Measurements from ENCODE around the gene PRDM2.
A peak's percentile ranks its signal among the peaks of the same experiment; 100 is the strongest.

PRDM2 gene

GRCh38 chr1:13805431-13805830 lies 105.4 kb downstream of the PRDM2 start:
- Mint-ChIP-seq H3K9me3 (no peaks in the 10 kb centered on the region), H3K36me3 (ENCODE audit: low read depth) (peaks cover 84% of the 10 kb centered on the region), H3K27me3 (no peaks in the 10 kb centered on the region), H3K4me1 (ENCODE audit: low read depth) (peaks cover 39% of the 10 kb centered on the region), H3K27ac (no peak overlapping the region), H3K4me3 (no peak overlapping the region)
- intact Hi-C loops (cut with micrococcal nuclease), result no loop called here

- H3K9me3 Mint-ChIP-seq, result no peaks in the 10 kb centered on the region
- H3K4me1 Mint-ChIP-seq (ENCODE audit: low read depth), result peaks cover 34% of the 10 kb centered on the region
- no peaks in the 10 kb centered on the region for H3K27me3 Mint-ChIP-seq
- H3K4me3 Mint-ChIP-seq, result no peak overlapping the region
- intact Hi-C loops (cut with micrococcal nuclease), result no loop called here
- H3K27ac Mint-ChIP-seq, result peak overlapping the region; percentile 16
- H3K36me3 Mint-ChIP-seq (ENCODE audit: low read depth), result peaks cover 78% of the 10 kb centered on the region
Observed at GRCh38 chr1:13806108-13806507, 106.1 kb downstream of the PRDM2 start.

DNA sequence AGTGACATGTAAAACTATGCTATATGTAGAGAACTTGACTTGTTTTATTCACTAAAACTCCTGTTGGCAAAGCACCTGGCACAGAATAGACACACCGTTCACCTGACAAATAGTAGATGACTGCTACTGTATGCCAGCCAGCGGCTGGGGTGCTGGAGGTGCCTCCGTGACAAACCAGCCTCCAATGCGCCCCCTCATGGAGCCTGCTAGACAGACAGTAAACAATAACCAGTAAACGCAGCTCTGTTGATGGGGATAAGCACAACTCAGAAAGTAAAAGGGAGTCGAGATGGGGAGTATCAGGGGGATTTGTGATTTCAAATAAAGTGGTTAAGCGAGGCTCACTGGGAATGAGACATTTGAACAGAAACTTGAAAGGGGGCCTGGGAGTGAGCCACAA lies 107.2 kb downstream of the PRDM2 start:
- Mint-ChIP-seq H3K4me1 (ENCODE audit: low read depth) (peaks cover 32% of the 10 kb centered on the region), H3K27me3 (no peaks in the 10 kb centered on the region), H3K4me3 (no peak overlapping the region), H3K9me3 (no peaks in the 10 kb centered on the region), H3K36me3 (ENCODE audit: low read depth) (peaks cover 80% of the 10 kb centered on the region), H3K27ac (peak overlapping the region; percentile 16)
- intact Hi-C loops (cut with micrococcal nuclease), result no loop called here

DNA sequence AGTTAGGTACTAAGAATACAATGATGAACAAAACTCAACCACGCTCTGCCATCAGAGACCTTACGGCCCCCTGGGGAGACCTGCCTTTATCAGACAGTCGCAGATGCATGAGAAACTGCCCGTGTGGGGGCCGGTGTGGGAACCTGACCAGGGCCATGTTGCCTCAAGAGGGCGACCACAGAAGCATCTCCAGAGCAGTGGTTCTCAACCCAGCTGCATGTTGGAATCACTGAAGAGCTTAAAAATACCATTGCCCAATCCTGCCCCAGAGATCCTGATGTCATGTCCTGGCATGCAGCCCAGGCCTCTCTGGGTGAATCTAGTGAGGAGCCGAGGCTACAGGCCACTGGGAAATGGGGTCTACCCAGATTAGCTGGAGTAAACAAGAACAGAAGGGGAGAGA lies 108.7 kb downstream of the PRDM2 start:
- Mint-ChIP-seq H3K4me3 (no peak overlapping the region), H3K36me3 (ENCODE audit: low read depth) (peaks cover 78% of the 10 kb centered on the region), H3K4me1 (ENCODE audit: low read depth) (peaks cover 32% of the 10 kb centered on the region), H3K9me3 (no peaks in the 10 kb centered on the region), H3K27ac (no peak overlapping the region), H3K27me3 (no peaks in the 10 kb centered on the region)
- intact Hi-C loops (cut with micrococcal nuclease), result no loop called here

DNA sequence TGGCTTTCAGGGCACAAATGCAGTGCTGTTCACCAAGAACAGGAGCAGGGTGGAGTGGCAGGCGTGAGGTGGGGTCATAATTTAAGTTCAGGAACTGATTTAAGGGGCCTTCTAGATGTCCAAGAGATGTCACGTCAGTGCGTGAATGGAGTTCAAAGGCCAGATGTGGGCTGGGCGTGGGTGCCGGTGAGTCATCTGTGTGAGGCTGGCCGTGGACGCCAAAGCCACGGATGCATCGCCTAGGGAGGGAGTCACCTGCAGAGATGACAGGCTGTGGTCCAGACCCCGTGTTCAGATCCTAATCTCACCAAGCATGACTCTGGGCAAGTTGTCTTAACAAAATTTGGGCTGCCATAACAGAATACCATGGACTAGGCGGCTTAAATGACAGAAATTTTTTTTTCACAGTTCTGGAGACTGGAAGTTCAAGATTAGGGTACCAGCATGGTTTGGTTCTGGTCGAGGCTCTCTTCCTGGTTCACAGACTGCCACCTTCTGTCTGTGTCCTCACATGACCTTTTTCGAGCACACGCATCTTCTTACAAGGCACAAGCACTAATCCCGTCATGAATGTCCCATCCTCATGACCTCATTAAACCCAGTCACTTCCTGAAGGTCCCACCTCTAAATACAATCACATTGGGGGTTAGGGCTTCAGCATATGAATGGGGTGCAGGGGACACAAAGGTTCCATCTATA lies 109.6 kb downstream of the PRDM2 start:
- intact Hi-C loops (cut with micrococcal nuclease), result loop anchor here (2.0 kb wide), 2 partner anchors 61 to 145 kb away; no protein-coding TSS in a partner anchor
- peaks cover 78% of the 10 kb centered on the region for H3K36me3 Mint-ChIP-seq (ENCODE audit: low read depth)
- H3K4me3 Mint-ChIP-seq, result no peak overlapping the region
- H3K9me3 Mint-ChIP-seq, result no peaks in the 10 kb centered on the region
- H3K27ac Mint-ChIP-seq, result no peak overlapping the region
- peaks cover 32% of the 10 kb centered on the region for H3K4me1 Mint-ChIP-seq (ENCODE audit: low read depth)
- no peaks in the 10 kb centered on the region for H3K27me3 Mint-ChIP-seq

GRCh38 chr1:13812456-13813397 lies 112.7 kb downstream of the PRDM2 start:
- H3K27ac Mint-ChIP-seq, result no peak overlapping the region
- H3K4me1 Mint-ChIP-seq (ENCODE audit: low read depth), result peaks cover 17% of the 10 kb centered on the region
- H3K36me3 Mint-ChIP-seq (ENCODE audit: low read depth), result peaks cover 81% of the 10 kb centered on the region
- H3K9me3 Mint-ChIP-seq, result no peaks in the 10 kb centered on the region
- intact Hi-C loops (cut with micrococcal nuclease), result no loop called here
- H3K4me3 Mint-ChIP-seq, result no peak overlapping the region
- no peaks in the 10 kb centered on the region for H3K27me3 Mint-ChIP-seq

DNA sequence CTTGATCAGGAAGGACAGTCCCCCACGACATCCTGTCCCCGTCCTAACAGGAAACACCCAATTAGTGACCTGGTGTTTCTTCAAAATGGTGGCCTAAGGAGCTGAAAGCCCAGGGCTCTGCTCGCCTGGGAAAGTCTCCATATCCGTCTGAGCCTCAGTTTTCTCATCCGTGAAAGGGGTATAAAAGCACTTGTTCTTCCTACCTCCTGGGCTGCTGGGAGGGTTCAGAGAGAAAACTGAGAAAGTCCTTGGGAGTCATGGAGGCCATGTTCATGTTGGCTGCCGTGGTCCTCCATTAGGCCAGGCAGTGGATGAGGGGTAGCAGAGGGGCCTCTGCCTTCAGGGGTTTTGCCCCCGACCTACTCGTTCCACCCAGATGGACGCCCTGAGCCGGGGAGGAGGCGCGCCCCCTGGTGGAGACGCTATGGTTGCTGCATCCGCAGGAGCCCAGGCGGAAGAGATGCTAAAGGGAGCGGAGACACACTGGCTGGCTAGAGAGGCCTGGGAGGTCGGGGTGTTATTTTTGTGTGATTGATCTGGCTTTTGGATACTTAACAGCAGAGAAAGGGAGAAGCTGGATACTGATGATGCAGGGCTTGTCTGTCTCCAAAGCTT lies 113.5 kb downstream of the PRDM2 start:
- Mint-ChIP-seq H3K9me3 (no peaks in the 10 kb centered on the region), H3K4me1 (ENCODE audit: low read depth) (peaks cover 12% of the 10 kb centered on the region), H3K36me3 (ENCODE audit: low read depth) (peaks cover 81% of the 10 kb centered on the region), H3K4me3 (no peak overlapping the region), H3K27ac (no peak overlapping the region), H3K27me3 (no peaks in the 10 kb centered on the region)
- intact Hi-C loops (cut with micrococcal nuclease), result no loop called here

GRCh38 chr1:13814131-13814530 lies 114.1 kb downstream of the PRDM2 start:
- Mint-ChIP-seq H3K36me3 (ENCODE audit: low read depth) (peaks cover 81% of the 10 kb centered on the region), H3K27me3 (no peaks in the 10 kb centered on the region), H3K4me3 (no peak overlapping the region), H3K9me3 (no peaks in the 10 kb centered on the region), H3K27ac (no peak overlapping the region), H3K4me1 (ENCODE audit: low read depth) (peaks cover 6% of the 10 kb centered on the region)
- intact Hi-C loops (cut with micrococcal nuclease), result no loop called here

GRCh38 chr1:13816016-13816760 lies 116.2 kb downstream of the PRDM2 start:
- no peak overlapping the region for H3K4me3 Mint-ChIP-seq
- H3K27ac Mint-ChIP-seq, result no peak overlapping the region
- intact Hi-C loops (cut with micrococcal nuclease), result no loop called here
- no peaks in the 10 kb centered on the region for H3K27me3 Mint-ChIP-seq
- no peaks in the 10 kb centered on the region for H3K4me1 Mint-ChIP-seq (ENCODE audit: low read depth)
- no peaks in the 10 kb centered on the region for H3K9me3 Mint-ChIP-seq
- peaks cover 94% of the 10 kb centered on the region for H3K36me3 Mint-ChIP-seq (ENCODE audit: low read depth)

DNA sequence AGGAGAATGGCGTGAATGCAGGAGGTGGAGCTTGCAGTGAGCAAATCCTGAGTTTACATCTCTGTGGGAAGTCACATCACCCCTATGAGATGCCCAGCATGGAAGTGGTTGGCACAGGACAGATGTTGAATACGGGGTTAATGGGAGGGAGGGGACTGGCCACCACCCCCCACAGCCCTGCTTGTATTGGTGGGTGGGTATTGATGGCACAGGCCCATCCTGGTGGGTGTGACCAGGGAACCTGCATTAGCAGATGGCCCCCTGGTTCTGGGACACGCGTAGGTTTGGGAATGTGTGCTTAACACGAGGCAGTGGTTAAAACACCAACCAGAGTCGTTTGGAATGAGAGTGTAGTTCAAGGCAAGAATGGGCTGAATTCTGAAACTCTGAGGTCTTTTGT lies 117.9 kb downstream of the PRDM2 start:
- no peaks in the 10 kb centered on the region for H3K27me3 Mint-ChIP-seq
- no peak overlapping the region for H3K4me3 Mint-ChIP-seq
- H3K4me1 Mint-ChIP-seq (ENCODE audit: low read depth), result no peaks in the 10 kb centered on the region
- intact Hi-C loops (cut with micrococcal nuclease), result no loop called here
- H3K9me3 Mint-ChIP-seq, result no peaks in the 10 kb centered on the region
- H3K27ac Mint-ChIP-seq, result no peak overlapping the region
- H3K36me3 Mint-ChIP-seq (ENCODE audit: low read depth), result peaks cover 95% of the 10 kb centered on the region

DNA sequence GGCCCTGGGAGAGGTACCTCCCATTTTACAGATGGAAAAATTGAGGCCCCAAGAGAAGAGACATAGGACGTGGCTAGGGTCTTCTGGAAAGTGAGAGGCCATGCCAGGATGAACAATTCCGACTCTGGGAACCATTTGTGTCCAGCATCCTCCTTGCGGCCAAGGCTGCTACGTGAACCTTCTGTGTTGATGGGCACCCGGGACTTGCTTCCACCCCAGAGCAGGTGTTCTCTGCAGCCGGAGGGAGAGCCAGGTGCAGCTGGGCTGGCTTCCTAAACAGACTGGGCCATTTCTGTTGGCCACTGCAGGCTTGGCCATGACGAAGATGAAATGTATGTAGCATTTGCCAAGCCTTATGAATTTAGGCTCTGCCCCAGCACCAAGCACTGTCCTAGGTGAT lies 118.9 kb downstream of the PRDM2 start:
- Mint-ChIP-seq H3K27ac (no peak overlapping the region), H3K9me3 (no peaks in the 10 kb centered on the region), H3K4me3 (no peak overlapping the region), H3K27me3 (no peaks in the 10 kb centered on the region), H3K36me3 (ENCODE audit: low read depth) (peaks cover 96% of the 10 kb centered on the region), H3K4me1 (ENCODE audit: low read depth) (no peaks in the 10 kb centered on the region)
- intact Hi-C loops (cut with micrococcal nuclease), result no loop called here

DNA sequence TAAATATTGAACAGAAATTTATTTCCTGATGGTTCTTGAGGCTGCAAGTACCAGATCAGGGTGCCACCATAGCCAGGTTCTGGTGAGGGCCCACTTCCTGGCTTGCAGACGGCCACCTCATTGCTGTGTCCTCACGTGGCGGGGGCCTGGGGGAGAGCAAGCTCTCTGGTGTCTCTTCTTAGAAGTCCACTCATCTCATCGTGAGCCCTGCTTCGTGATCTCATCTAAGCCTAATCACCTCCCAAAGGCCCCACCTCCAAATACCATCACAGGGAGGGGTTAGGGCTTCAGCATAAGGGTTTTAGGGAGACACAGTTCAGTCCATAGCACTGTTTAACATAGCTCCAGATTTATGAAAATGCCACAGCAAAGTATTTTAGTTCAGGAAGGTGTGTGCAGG lies 119.7 kb downstream of the PRDM2 start:
- Mint-ChIP-seq H3K9me3 (no peaks in the 10 kb centered on the region), H3K27ac (no peak overlapping the region), H3K4me1 (ENCODE audit: low read depth) (no peaks in the 10 kb centered on the region), H3K36me3 (ENCODE audit: low read depth) (peaks cover 96% of the 10 kb centered on the region), H3K27me3 (no peaks in the 10 kb centered on the region), H3K4me3 (no peak overlapping the region)
- intact Hi-C loops (cut with micrococcal nuclease), result no loop called here

DNA sequence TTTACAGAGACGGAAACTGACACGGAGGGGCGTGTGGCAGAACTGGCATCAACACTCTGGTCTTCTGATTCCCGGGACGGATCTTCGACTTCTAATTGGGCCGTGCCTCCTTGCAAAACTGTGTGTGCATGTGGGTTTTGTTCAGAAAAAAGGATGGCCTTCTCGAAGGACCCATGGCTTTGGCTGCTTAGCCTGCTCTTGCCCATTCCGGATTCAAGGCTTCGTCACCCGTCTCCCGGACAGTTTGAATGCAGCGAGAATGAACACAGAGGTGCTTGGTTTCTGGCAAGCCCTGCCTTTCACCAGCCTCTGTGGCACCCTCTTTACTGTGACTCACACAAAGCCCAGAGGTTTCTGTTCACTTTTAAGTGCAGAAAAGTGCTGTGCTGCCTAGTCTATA lies 120.1 kb downstream of the PRDM2 start:
- Mint-ChIP-seq H3K36me3 (ENCODE audit: low read depth) (peaks cover 96% of the 10 kb centered on the region), H3K9me3 (no peaks in the 10 kb centered on the region), H3K27ac (no peak overlapping the region), H3K4me1 (ENCODE audit: low read depth) (no peaks in the 10 kb centered on the region), H3K27me3 (no peaks in the 10 kb centered on the region), H3K4me3 (no peak overlapping the region)
- intact Hi-C loops (cut with micrococcal nuclease), result no loop called here
